Ascending aorta (tissue), 2 donors: ENCODE measurements around the gene PRSS2. TPM values are rescaled to one million over a fixed set of nuclear protein-coding genes. Genes with fewer than 3 reads are reported as not detected.
A peak's percentile ranks its signal among the peaks of the same experiment; 100 is the strongest.
"Not testable (repeated sequence)": the region's sequence is repeated elsewhere in the genome, so short reads cannot be mapped to it uniquely, and the experiment has no call there.

Source experiments
- DNase-seq, 2 donors: peaks; one replicate each; pipeline ENCODE4 v3.0.0-alpha.2; 2019; ENCODE audit warnings: low spot score in 2 of 2
- H3K27ac ChIP-seq, 2 donors: fragments of 200-600 bp; sonication (generic); one replicate each; pipeline ENCODE4 v1.5.1; 2016 to 2017; ENCODE audit warnings: mild to moderate bottlenecking in 1 of 2
- H3K27me3 ChIP-seq: fragments of 200-600 bp; sonication (generic); one replicate; pipeline ENCODE4 v1.5.1; 2017
- H3K36me3 ChIP-seq, 2 donors: fragments of 200-600 bp; sonication (generic); one replicate each; pipeline ENCODE4 v1.5.1; 2016
- H3K4me1 ChIP-seq, 2 donors: fragments of 200-600 bp; sonication (generic); one replicate each; pipeline ENCODE4 v1.5.1; 2016 to 2017; ENCODE audit warnings: mild to moderate bottlenecking in 1 of 2
- H3K4me3 ChIP-seq, 2 donors: fragments of 200-600 bp; sonication (generic); one replicate each; pipeline ENCODE4 v1.5.1; 2016 to 2017; ENCODE audit warnings: mild to moderate bottlenecking in 1 of 2
- H3K9me3 ChIP-seq, 2 donors: fragments of 200-600 bp; sonication (generic); one replicate each; pipeline ENCODE4 v1.5.1; 2016
- CTCF ChIP-seq, 3 experiments: fragments of 200-600 bp in 2 of 3; fragments of 450-650 bp in 1 of 3; sonication (generic) in 2 of 3; IDR thresholded peaks; one replicate each; pipeline ENCODE4 v1.5.1; 2016 to 2019; ENCODE audit warnings: antibody characterized with exemption in 3 of 3, mild to moderate bottlenecking in 1 of 3, moderate library complexity in 1 of 3
- intact Hi-C: fragments of 100-400 bp; cut with DNase I; formaldehyde crosslinking; loops from one replicate; pipeline ENCODE4 v1.15.1; 2023
- total RNA-seq: library from RNA; depleted of rRNA; stranded (reverse); fragments of >200 nt; gene quantifications from one replicate; pipeline ENCODE4 v1.1.0, GENCODE V29; 2016

The PRSS2 gene
- total RNA-seq, 1 donor from 2014 or later: not detected

DNA sequence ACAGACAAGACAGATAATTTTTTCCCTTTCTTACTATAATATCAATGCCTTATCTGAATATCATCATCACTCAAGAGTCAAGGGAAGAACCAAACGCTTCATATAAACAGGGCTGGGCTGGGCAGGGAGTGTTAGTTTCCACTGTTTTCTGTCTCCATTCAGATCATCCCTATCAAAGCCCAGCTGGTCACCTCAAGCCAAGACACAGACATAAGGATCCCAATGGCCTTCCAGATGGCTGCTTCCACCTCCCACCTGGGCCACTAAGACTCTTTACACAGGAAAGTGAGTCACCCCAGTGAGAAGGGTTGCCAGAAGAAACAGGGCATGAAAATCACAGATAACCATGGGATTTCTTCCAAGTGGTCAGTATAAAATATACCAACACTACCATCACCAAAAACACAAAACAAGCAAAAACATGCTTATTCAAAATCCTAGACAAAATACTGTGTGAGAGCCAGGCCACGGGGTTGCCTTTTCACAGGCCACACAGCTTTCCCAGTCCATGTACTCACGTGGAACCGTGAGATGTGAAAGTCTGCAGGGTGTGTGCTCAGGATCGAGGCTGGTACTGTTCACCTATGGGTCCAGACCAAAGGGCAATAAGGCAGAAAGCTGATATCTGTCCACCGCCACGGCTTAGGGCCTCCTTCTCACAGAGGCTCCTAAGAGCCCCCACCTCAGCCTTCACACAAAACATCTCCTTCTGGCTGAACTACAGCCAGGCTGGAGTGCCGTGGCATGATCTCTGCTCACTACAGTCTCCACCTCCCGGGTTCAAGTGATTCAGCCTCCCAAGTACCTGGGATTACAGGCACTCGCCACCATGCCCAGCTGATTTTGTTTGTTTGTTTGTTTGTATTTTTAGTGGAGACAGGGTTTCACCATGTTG is 15.8 kb upstream of the PRSS2 start:
- Histone ChIP-seq H3K36me3 (no peaks in the 10 kb centered on the region), H3K27ac (no peak overlapping the region), H3K9me3 (no peaks in the 10 kb centered on the region), H3K27me3 (no peaks in the 10 kb centered on the region), H3K4me3 (no peak overlapping the region), H3K4me1 (no peaks in the 10 kb centered on the region)
- no peak for DNase-seq
- TF ChIP-seq CTCF (IDR thresholded peaks at IDR 0.05): no peak
- intact Hi-C loops: no loop called here

DNA sequence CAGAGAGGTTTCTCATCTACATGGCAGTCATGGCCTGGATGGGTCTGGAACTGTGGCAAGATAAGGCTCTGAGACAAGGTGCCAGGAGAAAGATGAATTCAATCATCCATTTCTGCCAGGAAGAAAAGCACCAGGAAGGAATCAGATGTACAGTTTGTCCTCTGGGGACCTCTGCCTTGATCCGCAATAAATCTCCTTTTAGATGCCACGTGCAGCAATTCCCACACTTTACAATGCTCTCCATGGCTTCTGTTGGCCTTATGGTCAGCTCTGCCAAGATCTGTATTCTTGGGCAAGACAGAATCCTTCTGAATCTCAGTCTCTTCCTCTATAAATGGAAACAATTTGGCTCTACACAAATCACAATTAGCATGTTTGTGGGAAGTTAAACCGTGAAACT is 12.5 kb upstream of the PRSS2 start:
- H3K27me3 ChIP-seq, intact Hi-C loops, DNase-seq, H3K4me3 ChIP-seq, H3K27ac ChIP-seq, H3K36me3 ChIP-seq, H3K4me1 ChIP-seq, H3K9me3 ChIP-seq: not testable (repeated sequence)

- Histone ChIP-seq H3K27me3 (no peaks in the 10 kb centered on the region), H3K4me1 (no peaks in the 10 kb centered on the region), H3K9me3 (no peaks in the 10 kb centered on the region), H3K4me3 (no peak overlapping the region), H3K27ac (no peak overlapping the region), H3K36me3 (no peaks in the 10 kb centered on the region)
- TF ChIP-seq CTCF (IDR thresholded peaks at IDR 0.05): no peak
- DNase-seq: peak in 1 of 2 donors; percentile 28
- intact Hi-C loops: no loop called here
Observed at GRCh38 chr7:142759433-142759832, 11.3 kb upstream of the PRSS2 start.

- H3K27ac ChIP-seq: no peak overlapping the region
- DNase-seq: peak in 1 of 2 donors; percentile 18
- H3K27me3 ChIP-seq: no peaks in the 10 kb centered on the region
- intact Hi-C loops: no loop called here
- H3K4me1 ChIP-seq: no peaks in the 10 kb centered on the region
- H3K4me3 ChIP-seq: no peak overlapping the region
- no peaks in the 10 kb centered on the region for H3K9me3 ChIP-seq
- H3K36me3 ChIP-seq: no peaks in the 10 kb centered on the region
- no peak for TF ChIP-seq CTCF (IDR thresholded peaks at IDR 0.05)
Observed at GRCh38 chr7:142760071-142760642, 10.6 kb upstream of the PRSS2 start.

DNA sequence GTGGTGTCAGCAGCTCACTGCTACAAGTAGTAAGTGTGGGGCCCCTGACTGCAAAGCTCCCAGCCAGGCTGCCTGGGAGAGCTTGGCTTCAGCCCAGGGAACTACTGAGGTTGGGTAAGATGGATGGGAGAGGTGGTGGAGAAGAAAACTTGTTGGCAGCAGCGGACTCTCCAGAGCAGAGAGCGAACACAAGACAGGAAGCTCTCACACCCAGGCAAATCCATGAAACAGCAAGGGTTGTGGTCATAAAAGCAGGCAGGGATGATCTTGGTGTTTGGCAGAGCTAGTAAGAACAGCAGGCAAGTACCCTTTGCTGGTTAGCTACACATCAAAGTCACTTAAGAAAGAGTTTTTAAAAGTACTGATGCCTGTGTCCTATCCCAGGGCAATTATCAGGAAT is 9.2 kb upstream of the PRSS2 start:
- intact Hi-C loops: not testable (repeated sequence)

GRCh38 chr7:142762104-142762503 is 8.7 kb upstream of the PRSS2 start:
- no peak for DNase-seq
- no peaks in the 10 kb centered on the region for H3K27me3 ChIP-seq
- no peak overlapping the region for H3K27ac ChIP-seq
- no peaks in the 10 kb centered on the region for H3K36me3 ChIP-seq
- H3K9me3 ChIP-seq: no peaks in the 10 kb centered on the region
- no peaks in the 10 kb centered on the region for H3K4me1 ChIP-seq
- no peak overlapping the region for H3K4me3 ChIP-seq
- intact Hi-C loops: no loop called here
- TF ChIP-seq CTCF (IDR thresholded peaks at IDR 0.05): no peak

More for the DNA sequence above, 9.2 kb upstream of the PRSS2 start:
- not testable (repeated sequence) for DNase-seq, H3K36me3 ChIP-seq, H3K27me3 ChIP-seq, H3K27ac ChIP-seq, H3K4me1 ChIP-seq, H3K4me3 ChIP-seq, H3K9me3 ChIP-seq
